Caco-2 (cell line): ENCODE measurements around the gene MMP17. TPM values are rescaled to one million over a fixed set of nuclear protein-coding genes. Genes with fewer than 3 reads are reported as not detected.

Source experiments
- BruUV-seq: library from RNA; stranded (reverse); fragments of 400-500 nt; replicated peaks from 2 replicates; lab custom pipeline; 2021; lab: Mats Ljungman, UMichigan
- CTCF ChIA-PET: fragments of 300-600 bp; sonication (Branson Sonifier 250); formaldehyde crosslinking; loops from one replicate; lab custom pipeline; 2022; ENCODE audit warnings: antibody characterized with exemption; lab: Charles Lee
- POLR2A ChIA-PET: fragments of 300-600 bp; sonication (Branson Sonifier 250); formaldehyde crosslinking; loops from one replicate; lab custom pipeline; 2022; ENCODE audit warnings: antibody characterized with exemption; lab: Charles Lee
- DNase-seq, 2 experiments: peaks; one replicate each; pipeline versions ENCODE4 v3.0.0 to v3.0.0-alpha.2; 2020 to 2022
- H3K27me3 ChIP-seq: replicated peaks from 2 replicates; pipeline ENCODE4 v1.6.0; 2011; ENCODE audit warnings: low read length; ENCODE audit not compliant: control insufficient read depth, insufficient read depth
- H3K36me3 ChIP-seq: 2 replicates; pipeline ENCODE4 v1.5.1; 2011; ENCODE audit warnings: low read length; ENCODE audit not compliant: control insufficient read depth, insufficient read depth
- H3K4me1 ChIP-seq: fragments of 250-450 bp; sonication (Bioruptor Pico); 2 replicates; pipeline ENCODE4 v1.5.1; 2020; ENCODE audit warnings: mild to moderate bottlenecking
- H3K4me3 ChIP-seq: 2 replicates; pipeline ENCODE4 v1.5.1; 2011; ENCODE audit warnings: low read depth, mild to moderate bottlenecking, control low read depth, low read length
- H3K9me3 ChIP-seq: fragments of 250-450 bp; sonication (Bioruptor Pico); 2 replicates; pipeline ENCODE4 v1.5.1; 2020; ENCODE audit warnings: mild to moderate bottlenecking, moderate library complexity
- H3K27ac Mint-ChIP-seq: one replicate; pipeline ENCODE4 v1.8.0; 2022; ENCODE audit warnings: mixed read lengths; ENCODE audit not compliant: unreplicated experiment
- H3K27me3 Mint-ChIP-seq: one replicate; pipeline ENCODE4 v1.8.0; 2022; ENCODE audit warnings: mixed read lengths; ENCODE audit not compliant: insufficient read depth, unreplicated experiment
- H3K36me3 Mint-ChIP-seq: one replicate; pipeline ENCODE4 v1.8.0; 2022; ENCODE audit warnings: mild to moderate bottlenecking, mixed read lengths; ENCODE audit not compliant: insufficient read depth, unreplicated experiment
- H3K4me1 Mint-ChIP-seq: one replicate; pipeline ENCODE4 v1.8.0; 2022; ENCODE audit warnings: low read depth, mixed read lengths; ENCODE audit not compliant: unreplicated experiment
- H3K4me3 Mint-ChIP-seq: one replicate; pipeline ENCODE4 v1.8.0; 2022; ENCODE audit warnings: mild to moderate bottlenecking, moderate library complexity, mixed read lengths; ENCODE audit not compliant: unreplicated experiment
- H3K9me3 Mint-ChIP-seq: one replicate; pipeline ENCODE4 v1.8.0; 2022; ENCODE audit warnings: mixed read lengths; ENCODE audit not compliant: unreplicated experiment
- intact Hi-C: fragments of 100-400 bp; cut with micrococcal nuclease; formaldehyde crosslinking; loops from one replicate; pipeline ENCODE4 v1.10.0; 2022; ENCODE audit not compliant: unreplicated experiment
- total RNA-seq: library from RNA; stranded (reverse); gene quantifications from 2 replicates; pipeline ENCODE4 v1.2.3, GENCODE V29; 2022
- TF ChIP-seq, protein P1 (sequence below), 2 experiments: fragments of 200-600 bp in 1 of 2; IDR thresholded peaks; 1 replicate in 1 of 2; 2 replicates in 1 of 2; pipeline versions ENCODE4 v1.5.1 to v1.8.0; 2011 to 2022; ENCODE audit warnings: antibody characterized with exemption in 1 of 2, control low read depth in 1 of 2, inconsistent platforms in 1 of 2, low read depth in 1 of 2, low read length in 1 of 2, mild to moderate bottlenecking in 1 of 2, moderate library complexity in 1 of 2; ENCODE audit not compliant: insufficient read depth in 1 of 2, severe bottlenecking in 1 of 2, unreplicated experiment in 1 of 2

Gene MMP17
- total RNA-seq, 1 experiment from 2014 or later, result 4.6 TPM

- H3K4me1 ChIP-seq, result peaks cover 5% of the 10 kb centered on the region; the same call in 1 of the 2 replicates
- H3K4me3 Mint-ChIP-seq, result peak overlapping the region; percentile 83
- no peak overlapping the region for H3K27ac Mint-ChIP-seq
- H3K4me1 Mint-ChIP-seq, result peaks cover 7% of the 10 kb centered on the region
- no peaks in the 10 kb centered on the region for H3K9me3 ChIP-seq
- no peak overlapping the region for H3K4me3 ChIP-seq
- no peaks in the 10 kb centered on the region for H3K27me3 ChIP-seq
- intact Hi-C loops, result loop anchor here (5.0 kb wide), 1 partner anchor 60 kb away; no protein-coding TSS in a partner anchor
- ChIA-PET CTCF (no interaction called here), POLR2A (no interaction called here)
- no TSS peak for BruUV-seq
- H3K36me3 ChIP-seq, result no peaks in the 10 kb centered on the region; the same call in 1 of the 2 replicates
- DNase-seq, result no peak
- H3K9me3 Mint-ChIP-seq, result no peaks in the 10 kb centered on the region
- H3K27me3 Mint-ChIP-seq, result no peaks in the 10 kb centered on the region
- TF ChIP-seq, protein P1, sequence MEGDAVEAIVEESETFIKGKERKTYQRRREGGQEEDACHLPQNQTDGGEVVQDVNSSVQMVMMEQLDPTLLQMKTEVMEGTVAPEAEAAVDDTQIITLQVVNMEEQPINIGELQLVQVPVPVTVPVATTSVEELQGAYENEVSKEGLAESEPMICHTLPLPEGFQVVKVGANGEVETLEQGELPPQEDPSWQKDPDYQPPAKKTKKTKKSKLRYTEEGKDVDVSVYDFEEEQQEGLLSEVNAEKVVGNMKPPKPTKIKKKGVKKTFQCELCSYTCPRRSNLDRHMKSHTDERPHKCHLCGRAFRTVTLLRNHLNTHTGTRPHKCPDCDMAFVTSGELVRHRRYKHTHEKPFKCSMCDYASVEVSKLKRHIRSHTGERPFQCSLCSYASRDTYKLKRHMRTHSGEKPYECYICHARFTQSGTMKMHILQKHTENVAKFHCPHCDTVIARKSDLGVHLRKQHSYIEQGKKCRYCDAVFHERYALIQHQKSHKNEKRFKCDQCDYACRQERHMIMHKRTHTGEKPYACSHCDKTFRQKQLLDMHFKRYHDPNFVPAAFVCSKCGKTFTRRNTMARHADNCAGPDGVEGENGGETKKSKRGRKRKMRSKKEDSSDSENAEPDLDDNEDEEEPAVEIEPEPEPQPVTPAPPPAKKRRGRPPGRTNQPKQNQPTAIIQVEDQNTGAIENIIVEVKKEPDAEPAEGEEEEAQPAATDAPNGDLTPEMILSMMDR (IDR thresholded peaks at IDR 0.05; ENCODE audit: insufficient read depth in 1 of 2, low read depth in 1 of 2, low read length in 1 of 2, severe bottlenecking in 1 of 2, unreplicated experiment in 1 of 2), result no peak
- H3K36me3 Mint-ChIP-seq, result peaks cover 34% of the 10 kb centered on the region
Measured at GRCh38 chr12:131897276-131897675, 69.1 kb downstream of the MMP17 start.

- Histone ChIP-seq H3K4me1 (peaks cover 5% of the 10 kb centered on the region; the same call in 1 of the 2 replicates), H3K27me3 (no peaks in the 10 kb centered on the region), H3K4me3 (no peak overlapping the region), H3K9me3 (no peaks in the 10 kb centered on the region), H3K36me3 (no peaks in the 10 kb centered on the region; the same call in 1 of the 2 replicates)
- Mint-ChIP-seq H3K27ac (no peak overlapping the region), H3K36me3 (peaks cover 37% of the 10 kb centered on the region), H3K27me3 (no peaks in the 10 kb centered on the region), H3K4me1 (peaks cover 3% of the 10 kb centered on the region), H3K4me3 (no peak overlapping the region), H3K9me3 (no peaks in the 10 kb centered on the region)
- TF ChIP-seq, protein P1 (IDR thresholded peaks at IDR 0.05; ENCODE audit: insufficient read depth in 1 of 2, low read depth in 1 of 2, low read length in 1 of 2, severe bottlenecking in 1 of 2, unreplicated experiment in 1 of 2), result no peak
- CTCF ChIA-PET, result no interaction called here
- POLR2A ChIA-PET, result no interaction called here
- intact Hi-C loops, result loop anchor here (5.0 kb wide), 1 partner anchor 61 kb away; no protein-coding TSS in a partner anchor
- DNase-seq, result no peak
- no TSS peak for BruUV-seq
Measured at GRCh38 chr12:131897875-131898274, 69.7 kb downstream of the MMP17 start.

GRCh38 chr12:131900397-131900796 lies 72.2 kb downstream of the MMP17 start:
- no peaks in the 10 kb centered on the region; the same call in 1 of the 2 replicates for H3K36me3 ChIP-seq
- no peaks in the 10 kb centered on the region for H3K9me3 ChIP-seq
- H3K4me3 ChIP-seq, result no peak overlapping the region
- ChIA-PET POLR2A (no interaction called here), CTCF (no interaction called here)
- peaks cover 45% of the 10 kb centered on the region for H3K36me3 Mint-ChIP-seq
- H3K4me1 Mint-ChIP-seq, result no peaks in the 10 kb centered on the region
- no peak overlapping the region for H3K27ac Mint-ChIP-seq
- peak in 1 of 2 experiments; percentile 26 for DNase-seq
- no peak overlapping the region for H3K4me3 Mint-ChIP-seq
- no peaks in the 10 kb centered on the region for H3K27me3 Mint-ChIP-seq
- intact Hi-C loops, result no loop called here
- H3K27me3 ChIP-seq, result no peaks in the 10 kb centered on the region
- peaks cover 5% of the 10 kb centered on the region; the same call in 1 of the 2 replicates for H3K4me1 ChIP-seq
- BruUV-seq, result no TSS peak
- TF ChIP-seq, protein P1 (IDR thresholded peaks at IDR 0.05; ENCODE audit: insufficient read depth in 1 of 2, low read depth in 1 of 2, low read length in 1 of 2, severe bottlenecking in 1 of 2, unreplicated experiment in 1 of 2), result no peak
- no peaks in the 10 kb centered on the region for H3K9me3 Mint-ChIP-seq

Other genes starting within 250 kb of the MMP17 start
- 42.3 and 46.1 TPM in 2 replicates for gene SFSWAP, start 117.3 kb upstream of the MMP17 start, total RNA-seq
- gene ULK1, start 66.2 kb downstream of the MMP17 start, total RNA-seq, result 61.1 and 63.8 TPM in 2 replicates
- 65.6 and 71.9 TPM in 2 replicates for gene PUS1, start 100.9 kb downstream of the MMP17 start, total RNA-seq
- gene EP400, start 121.5 kb downstream of the MMP17 start, total RNA-seq, result 60.5 and 63.0 TPM in 2 replicates